K562 (cell line): ENCODE results near the gene SDR42E2. TPM values are rescaled to one million over a fixed set of nuclear protein-coding genes. Genes with fewer than 3 reads are reported as not detected.

Source experiments
- CCNT2 ChIP-seq: IDR thresholded peaks from 2 replicates; pipeline ENCODE4 v1.6.1; 2011; ENCODE audit warnings: borderline replicate concordance, low read depth, mild to moderate bottlenecking, moderate library complexity, mixed read lengths, low read length; ENCODE audit not compliant: insufficient read length; ENCODE audit errors: extremely low read depth
- ETV5 ChIP-seq: sonication (generic); formaldehyde crosslinking; IDR thresholded peaks from 2 replicates; pipeline ENCODE4 v1.4.0; 2020; ENCODE audit warnings: low read depth, mild to moderate bottlenecking, missing genetic modification reagents
- MCM7 ChIP-seq, 2 experiments: fragments of 450-650 bp; IDR thresholded peaks; 2 replicates each; pipeline ENCODE4 v1.6.1; 2016 to 2018
- NFYB ChIP-seq: IDR thresholded peaks from 2 replicates; pipeline ENCODE4 v1.6.1; 2011; ENCODE audit warnings: mild to moderate bottlenecking, moderate library complexity; ENCODE audit not compliant: insufficient read length; ENCODE audit errors: extremely low read depth
- NR2C1 ChIP-seq, 2 experiments: fragments of 450-650 bp; IDR thresholded peaks; 2 replicates each; pipeline ENCODE4 v1.6.1; 2017; ENCODE audit warnings: mild to moderate bottlenecking in 2 of 2, antibody characterized with exemption in 1 of 2, inconsistent platforms in 1 of 2, missing compliant biosample characterization in 1 of 2, missing genetic modification characterization in 1 of 2
- RBFOX2 ChIP-seq: fragments of 200-400 bp; formaldehyde crosslinking; IDR thresholded peaks from 2 replicates; pipeline ENCODE4 v1.6.1; 2017; ENCODE audit warnings: low read depth, mild to moderate bottlenecking, low read length, moderate library complexity
- RUNX1 ChIP-seq: sonication (generic); IDR thresholded peaks from 2 replicates; pipeline ENCODE4 v1.6.1; 2016; ENCODE audit warnings: antibody characterized with exemption, low read depth
- SRSF3 ChIP-seq: fragments of 200-400 bp; formaldehyde crosslinking; IDR thresholded peaks from 2 replicates; pipeline ENCODE4 v1.6.1; 2016; ENCODE audit warnings: mild to moderate bottlenecking, low read length, moderate library complexity; ENCODE audit not compliant: insufficient read depth
- XRCC4 ChIP-seq: IDR thresholded peaks from one replicate; pipeline ENCODE4 v1.6.1; 2011; ENCODE audit not compliant: insufficient read depth, insufficient read length; ENCODE audit errors: extremely low read depth
- ZNF655 ChIP-seq: fragments of 250-450 bp; sonication (Bioruptor Pico); IDR thresholded peaks from 2 replicates; pipeline ENCODE4 v1.5.0; 2021
- ZNF77 ChIP-seq: fragments of 250-450 bp; sonication (Bioruptor Pico); IDR thresholded peaks from 2 replicates; pipeline ENCODE4 v1.5.0; 2020
- polyA plus RNA-seq, 8 experiments: library from polyadenylated mRNA; depleted of rRNA in 4 of 8; stranded (reverse) in 5 of 8; unstranded in 3 of 8; fragments of >200 nt; fragmentation: Nextera tagmentation in 2 of 8; fragmentation: Illumina TruSeq in 1 of 8; extraction: Ambion mirVana in 2 of 8; extraction: Trizol in 1 of 8; gene quantifications; 2 replicates each; pipeline versions ENCODE4 v1.2.1 to v1.2.3, GENCODE V29; 2011 to 2014; ENCODE audit warnings: inconsistent platforms in 1 of 8, missing spikeins in 1 of 8
- total RNA-seq, 7 experiments: library from RNA; depleted of rRNA in 6 of 7; stranded (reverse); fragments of >200 nt in 6 of 7; fragmentation: Illumina TruSeq in 2 of 7; extraction: Trizol in 2 of 7; gene quantifications; 2 replicates each; pipeline versions ENCODE4 v1.2.1 to v1.2.3, GENCODE V29; 2011 to 2021; ENCODE audit warnings: low replicate concordance in 1 of 7

SDR42E2 gene
- total and polyA plus RNA-seq, 9 of the 15 experiments (the other 6 are each of a cell fraction or from before 2014, with no cell fraction given) = 0.03 to 0.07 (median 0.04) TPM; not detected in 4

DNA sequence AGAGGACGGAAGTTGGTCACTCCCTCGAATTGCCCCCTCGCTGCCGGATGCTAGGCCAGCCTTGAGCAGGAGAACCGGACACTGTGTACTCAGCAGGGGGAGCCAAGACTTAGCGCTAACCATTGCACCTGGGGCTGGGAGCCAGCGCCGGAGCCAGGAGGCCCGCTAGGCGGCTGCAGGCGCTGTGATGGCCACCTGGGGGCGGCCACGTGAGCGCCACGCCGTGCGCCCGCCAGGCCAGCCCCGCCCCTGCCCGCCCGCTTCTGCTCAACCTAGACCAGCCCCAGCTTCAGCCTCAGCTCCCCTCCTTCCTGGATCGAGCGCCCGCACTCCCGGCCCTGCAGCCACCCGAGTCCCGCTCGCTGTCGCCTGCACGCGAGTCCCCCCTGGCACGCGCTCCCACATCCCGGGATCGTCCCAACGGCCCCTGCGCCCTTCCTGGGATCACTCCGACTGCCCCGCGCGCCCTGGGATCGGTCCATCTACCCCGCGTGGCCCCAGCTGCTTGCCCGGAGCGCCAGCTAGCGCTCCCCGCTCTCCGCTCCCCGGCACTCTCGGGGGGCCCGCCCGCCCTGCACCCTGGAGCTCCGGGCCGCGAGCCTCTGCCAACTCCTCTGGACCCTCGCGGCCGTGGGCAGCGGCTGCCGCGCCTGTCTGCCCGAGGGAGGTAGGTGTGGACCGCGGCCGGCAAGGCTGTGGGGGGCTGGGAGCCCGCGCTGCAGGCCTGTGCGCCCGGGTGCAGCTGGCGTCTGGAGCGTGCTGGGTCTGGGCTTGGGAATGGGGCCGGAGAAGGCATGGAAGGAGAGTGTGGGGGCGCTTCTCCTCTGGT is 43.9 kb downstream of the SDR42E2 start, which contains the start of gene EEF2K (continued):
- TF ChIP-seq ZNF655 (CRISPR knock-in tag) = no peak
- peak; percentile 97 for TF ChIP-seq CCNT2
- TF ChIP-seq RUNX1 = 0 out of 2 replicates have a peak, but pooled peaks have one; percentile 69
- TF ChIP-seq ZNF77 (CRISPR knock-in tag) = no peak
- TF ChIP-seq ETV5 (CRISPR knock-in tag) = peak; percentile 98
- TF ChIP-seq RBFOX2 = peak; percentile 77
- TF ChIP-seq NR2C1 (IDR thresholded peaks at IDR 0.05) = no peak
- peak; percentile 61 for TF ChIP-seq NR2C1 (tag; IDR thresholded peaks at IDR 0.05)
- TF ChIP-seq SRSF3 = no peak
- TF ChIP-seq NFYB = no peak
- TF ChIP-seq MCM7 (IDR thresholded peaks at IDR 0.05) = no peak
- TF ChIP-seq XRCC4 = no peak
